ENCODE data around the gene GEMIN8.

- TF ChIP-seq SIN3A (conservative IDR thresholded peaks at IDR 0.05 in 1 of 2, IDR thresholded peaks at IDR 0.05 in 1 of 2; ENCODE audit: low read depth in 1 of 2, low read length in 2 of 2) (no peak), HDAC6 (IDR thresholded peaks at IDR 0.05; ENCODE audit: low read depth, low read length) (no peak), ZNF274 (IDR thresholded peaks at IDR 0.05; ENCODE audit: borderline replicate concordance, extremely low read depth, low read length) (no peak), POLR2AphosphoS5 (IDR thresholded peaks at IDR 0.05; ENCODE audit: low read depth, low read length) (no peak), NRF1 (IDR thresholded peaks at IDR 0.05; ENCODE audit: low read depth, low read length) (no peak), KDM5A (IDR thresholded peaks at IDR 0.05; ENCODE audit: low read length) (no peak), POLR2A (IDR thresholded peaks at IDR 0.05; ENCODE audit: control extremely low read depth in 1 of 2, low read depth in 2 of 2, low read length in 2 of 2) (no peak), CTCF (IDR thresholded peaks at IDR 0.05; ENCODE audit: control extremely low read depth in 1 of 3, insufficient read depth in 1 of 3, low read depth in 1 of 3, low read length in 3 of 3) (no peak), KDM1A (IDR thresholded peaks at IDR 0.05; ENCODE audit: borderline replicate concordance, low read length) (no peak)
Observed at GRCh38 chrX:14014526-14014925, 15.2 kb downstream of the GEMIN8 start.

Measured in H1 (cell line).